C4-2B (cell line): ENCODE measurements around the gene UBN1.

Experiments
- H3K27ac ChIP-seq: fragments of 450-650 bp; 2 replicates; pipeline ENCODE4 v1.5.1; 2017
- CTCF ChIP-seq: fragments of 450-650 bp; conservative IDR thresholded peaks from 2 replicates; pipeline ENCODE4 v1.5.1; 2017; ENCODE audit warnings: mild to moderate bottlenecking
- ZFX ChIP-seq: fragments of 450-650 bp; IDR thresholded peaks from 2 replicates; pipeline ENCODE4 v1.6.1; 2017

The UBN1 gene

GRCh38 chr16:4888428-4889135, 41.3 kb downstream of the UBN1 start:
- peak overlapping the region; percentile 79 for H3K27ac ChIP-seq

GRCh38 chr16:4890026-4890425, 42.7 kb downstream of the UBN1 start:
- TF ChIP-seq ZFX (no peak), CTCF (no peak)
- H3K27ac ChIP-seq = peak overlapping the region; percentile 79

More at GRCh38 chr16:4888428-4889135, 41.3 kb downstream of the UBN1 start:
- TF ChIP-seq CTCF (no peak), ZFX (no peak)

- H3K27ac ChIP-seq = no peak overlapping the region
- TF ChIP-seq CTCF = no peak
- TF ChIP-seq ZFX = no peak
Observed at GRCh38 chr16:4890686-4891085, 43.4 kb downstream of the UBN1 start.

- TF ChIP-seq ZFX (no peak), CTCF (no peak)
- H3K27ac ChIP-seq = no peak overlapping the region
Observed at GRCh38 chr16:4891097-4891885, 44.0 kb downstream of the UBN1 start.

- TF ChIP-seq CTCF (no peak), ZFX (no peak)
- H3K27ac ChIP-seq = no peak overlapping the region
Observed at GRCh38 chr16:4891886-4892216, 44.6 kb downstream of the UBN1 start.

- TF ChIP-seq CTCF (no peak), ZFX (no peak)
- H3K27ac ChIP-seq = no peak overlapping the region
Observed at GRCh38 chr16:4892361-4893102, 45.3 kb downstream of the UBN1 start.
